K562 (cell line): ENCODE data around the gene GALNS. TPM values are rescaled to one million over a fixed set of nuclear protein-coding genes. Genes with fewer than 3 reads are reported as not detected.

Experiments used
- ATAC-seq: fragments of 200-7000 bp; cut with Tn5 transposase; 3 replicates; pipeline ENCODE4 v1.9.1; 2020; ENCODE audit warnings: moderate library complexity
- BruUV-seq: library from RNA; stranded (reverse); fragments of 400-500 nt; replicated peaks from 2 replicates; lab custom pipeline; 2021; lab: Mats Ljungman, UMichigan
- CTCF ChIA-PET: fragments of 300-600 bp; formaldehyde crosslinking; extraction: SDS; loops from one replicate; lab custom pipeline; 2021; ENCODE audit warnings: low intra/inter-chr PET ratio; lab: Yijun Ruan, JAX
- POLR2A ChIA-PET: fragments of 300-600, 350-650 bp; sonication (Branson Sonifier 250); formaldehyde crosslinking; extraction: SDS; loops from one replicate; lab custom pipeline; 2021; ENCODE audit warnings: antibody characterized with exemption, inconsistent platforms; lab: Yijun Ruan, JAX
- DNase-seq, 4 experiments: peaks; one replicate each; pipeline versions ENCODE4 v3.0.0 to v3.0.0-alpha.2; 2011 to 2018; ENCODE audit warnings: low spot score in 3 of 4, mixed read lengths in 3 of 4; ENCODE audit errors: extremely low read depth in 1 of 4
- FAIRE-seq: peaks from 2 replicates; lab custom pipeline; 2011; peaks lifted over from hg19 to GRCh38; lab: Jason Lieb, UNC
- H2AFZ ChIP-seq: 2 replicates; pipeline ENCODE4 v1.6.0; 2011; ENCODE audit warnings: low read depth, low read length, control low read depth, inconsistent platforms
- H3K27ac ChIP-seq: fragments of 200-600 bp; 3 replicates; pipeline ENCODE4 v1.8.0; 2011; ENCODE audit warnings: low read depth, mild to moderate bottlenecking, control low read depth, inconsistent platforms, low read length, moderate library complexity, mixed read lengths; ENCODE audit errors: extremely low read depth
- H3K27me3 ChIP-seq, 2 experiments: fragments of 300-600 bp in 1 of 2; 2 replicates in 1 of 2; 3 replicates in 1 of 2; pipeline versions ENCODE4 v1.6.0 to v1.8.0; 2011; ENCODE audit warnings: inconsistent platforms in 2 of 2, low read length in 2 of 2, mild to moderate bottlenecking in 1 of 2, mixed read lengths in 1 of 2, moderate library complexity in 1 of 2; ENCODE audit not compliant: control insufficient read depth in 2 of 2, insufficient read depth in 2 of 2
- H3K36me3 ChIP-seq: fragments of 300-600 bp; 3 replicates; pipeline ENCODE4 v1.8.0; 2011; ENCODE audit warnings: mild to moderate bottlenecking, low read length, inconsistent platforms; ENCODE audit not compliant: control insufficient read depth, insufficient read depth
- H3K4me1 ChIP-seq, 2 experiments: fragments of 200-600 bp in 1 of 2; replicated peaks in 1 of 2; 2 replicates in 1 of 2; 3 replicates in 1 of 2; pipeline versions ENCODE4 v1.5.1 to v1.8.0; 2011; ENCODE audit warnings: inconsistent platforms in 2 of 2, low read length in 2 of 2, mild to moderate bottlenecking in 1 of 2, mixed read lengths in 1 of 2, moderate library complexity in 1 of 2; ENCODE audit not compliant: control insufficient read depth in 2 of 2, insufficient read depth in 2 of 2
- H3K4me2 ChIP-seq: 2 replicates; pipeline ENCODE4 v1.6.1; 2011; ENCODE audit warnings: low read length, control low read depth, inconsistent platforms, mixed read lengths; ENCODE audit not compliant: insufficient read depth
- H3K4me3 ChIP-seq: fragments of 200-600 bp; sonication (generic), shearing (Covaris generic); 2 replicates; pipeline ENCODE4 v1.5.1; 2016; ENCODE audit warnings: control low read depth, inconsistent platforms
- H3K79me2 ChIP-seq: fragments of 200-600 bp; 3 replicates; pipeline ENCODE4 v1.8.0; 2011; ENCODE audit warnings: low read length, inconsistent platforms; ENCODE audit not compliant: control insufficient read depth, insufficient read depth
- H3K9ac ChIP-seq, 2 experiments: 2 replicates each; pipeline versions ENCODE4 v1.6.0 to v1.6.1; 2011; ENCODE audit warnings: low read depth in 2 of 2, low read length in 2 of 2, control low read depth in 1 of 2, inconsistent platforms in 1 of 2, mild to moderate bottlenecking in 1 of 2, mixed read lengths in 1 of 2; ENCODE audit not compliant: insufficient read depth in 1 of 2
- H3K9me1 ChIP-seq: one replicate; pipeline ENCODE4 v1.6.0; 2011; ENCODE audit warnings: inconsistent platforms, mild to moderate bottlenecking, low read length, moderate library complexity; ENCODE audit not compliant: control insufficient read depth, insufficient read depth
- H3K9me3 ChIP-seq: replicated peaks from 2 replicates; pipeline ENCODE4 v1.5.1; 2011; ENCODE audit warnings: low read depth, low read length, inconsistent platforms; ENCODE audit not compliant: control insufficient read depth, insufficient read depth
- H4K20me1 ChIP-seq: replicated peaks from 2 replicates; pipeline ENCODE4 v1.6.1; 2011; ENCODE audit warnings: low read length, inconsistent platforms, mixed read lengths; ENCODE audit not compliant: control insufficient read depth, insufficient read depth
- ATF2 ChIP-seq: sonication (generic); formaldehyde crosslinking; IDR thresholded peaks from 2 replicates; pipeline ENCODE4 v1.8.1; 2022; ENCODE audit warnings: missing genetic modification reagents
- CC2D1A ChIP-seq: fragments of 450-650 bp; IDR thresholded peaks from 2 replicates; pipeline ENCODE4 v1.6.1; 2017; ENCODE audit warnings: mild to moderate bottlenecking
- POLR2G ChIP-seq: fragments of 200-400 bp; formaldehyde crosslinking; IDR thresholded peaks from 2 replicates; pipeline ENCODE4 v1.6.1; 2017; ENCODE audit warnings: low read depth, mild to moderate bottlenecking, antibody characterized with exemption, low read length, moderate library complexity
- RBM22 ChIP-seq: fragments of 200-400 bp; formaldehyde crosslinking; IDR thresholded peaks from 2 replicates; pipeline ENCODE4 v1.6.1; 2018; ENCODE audit warnings: low read length, low read depth; ENCODE audit not compliant: poor library complexity, severe bottlenecking
- TAF7 ChIP-seq: fragments of 450-650 bp; IDR thresholded peaks from 2 replicates; pipeline ENCODE4 v1.6.1; 2016; ENCODE audit warnings: missing genetic modification characterization, missing compliant biosample characterization
- WGBS: fragments of 100-300 bp; shearing (Covaris generic); methylation state at CpG from one replicate; pipeline ENCODE4 v1.1.6; 2016; ENCODE audit warnings: low coverage, mixed read lengths; ENCODE audit not compliant: insufficient coverage; ENCODE audit errors: missing lambda C conversion rate; 5-methylcytosine and 5-hydroxymethylcytosine counted together
- in situ Hi-C: fragments of 300-500 bp; cut with MboI; formaldehyde crosslinking; loops from 4 replicates; pipeline ENCODE4 v1.15.0; 2018; ENCODE audit warnings: inconsistent platforms, mixed read lengths
- intact Hi-C: fragments of 100-400 bp; cut with micrococcal nuclease; formaldehyde crosslinking; loops from 2 replicates; pipeline ENCODE4 v1.14.2; 2022
- polyA plus RNA-seq, 8 experiments: library from polyadenylated mRNA; depleted of rRNA in 4 of 8; stranded (reverse) in 5 of 8; unstranded in 3 of 8; fragments of >200 nt; fragmentation: Nextera tagmentation in 2 of 8; fragmentation: Illumina TruSeq in 1 of 8; extraction: Ambion mirVana in 2 of 8; extraction: Trizol in 1 of 8; gene quantifications; 2 replicates each; pipeline versions ENCODE4 v1.2.1 to v1.2.3, GENCODE V29; 2011 to 2014; ENCODE audit warnings: inconsistent platforms in 1 of 8, missing spikeins in 1 of 8
- total RNA-seq, 7 experiments: library from RNA; depleted of rRNA in 6 of 7; stranded (reverse); fragments of >200 nt in 6 of 7; fragmentation: Illumina TruSeq in 2 of 7; extraction: Trizol in 2 of 7; gene quantifications; 2 replicates each; pipeline versions ENCODE4 v1.2.1 to v1.2.3, GENCODE V29; 2011 to 2021; ENCODE audit warnings: low replicate concordance in 1 of 7

Gene GALNS
- total and polyA plus RNA-seq, 9 of the 15 experiments (the other 6 are each of a cell fraction or from before 2014, with no cell fraction given): 0.38 to 13.2 (median 4.3) TPM

- H3K36me3 ChIP-seq: peaks cover 91% of the 10 kb centered on the region
- in situ Hi-C loops (no loop called here), intact Hi-C loops (no loop called here)
- peaks cover 32% of the 10 kb centered on the region for H3K79me2 ChIP-seq
- H3K9me3 ChIP-seq: peaks cover 6% of the 10 kb centered on the region
- H3K27ac ChIP-seq: no peak overlapping the region
- 94% methylated on average over 38 of the region's 57 CpGs for WGBS
- no peak for FAIRE-seq
- no peaks in the 10 kb centered on the region for H4K20me1 ChIP-seq
- H3K4me1 ChIP-seq: peaks cover 0 to 47% of the 10 kb centered on the region in 2 experiments; a peak in 2 of 5 replicates
- peak; percentile 71 for TF ChIP-seq RBM22
- no peak for TF ChIP-seq ATF2
- no peak for TF ChIP-seq CC2D1A
- TF ChIP-seq POLR2G: peak; percentile 41
- TF ChIP-seq TAF7 (tag): no peak
- H2AFZ ChIP-seq: no peak overlapping the region
- no peaks in the 10 kb centered on the region for H3K27me3 ChIP-seq
- no peak overlapping the region; a peak in 1 of 4 replicates for H3K9ac ChIP-seq
- no peak; the same call in 2 of the 3 replicates for ATAC-seq
- no peaks in the 10 kb centered on the region for H3K9me1 ChIP-seq
- ChIA-PET POLR2A (no interaction called here), CTCF (no interaction called here)
- no peak for DNase-seq
- no peak overlapping the region for H3K4me2 ChIP-seq
- H3K4me3 ChIP-seq: no peak overlapping the region
- BruUV-seq: no TSS peak
Observed at GRCh38 chr16:88896238-88897070, 39.7 kb upstream of the GALNS start.
